Stimulated activated memory B cell treated with anti-CD40 and anti-IgM and Interleukin-4, amounts not matched to agents 10 μg/mL and 1 μg/mL and 100 μg/mL, for 72 hours (primary cell): ENCODE measurements around the gene STAP1.
"Not testable (repeated sequence)": the region's sequence is repeated elsewhere in the genome, so short reads cannot be mapped to it uniquely, and the experiment has no call there.

Experiments
- ATAC-seq: fragments of 150-1000 bp; cut with Tn5 transposase; 2 replicates; pipeline ENCODE4 v1.10.0; 2021
- H3K27ac Mint-ChIP-seq: one replicate; pipeline ENCODE4 v1.8.0; 2022; ENCODE audit warnings: mild to moderate bottlenecking, mixed read lengths
- H3K27me3 Mint-ChIP-seq: one replicate; pipeline ENCODE4 v1.8.0; 2022; ENCODE audit warnings: mixed read lengths
- H3K36me3 Mint-ChIP-seq: one replicate; pipeline ENCODE4 v1.8.0; 2022; ENCODE audit warnings: mixed read lengths
- H3K4me1 Mint-ChIP-seq: one replicate; pipeline ENCODE4 v1.8.0; 2022; ENCODE audit warnings: mixed read lengths
- H3K4me3 Mint-ChIP-seq: one replicate; pipeline ENCODE4 v1.8.0; 2022; ENCODE audit warnings: mild to moderate bottlenecking, moderate library complexity, mixed read lengths
- H3K9me3 Mint-ChIP-seq: one replicate; pipeline ENCODE4 v1.8.0; 2022; ENCODE audit warnings: mixed read lengths

Gene STAP1

DNA sequence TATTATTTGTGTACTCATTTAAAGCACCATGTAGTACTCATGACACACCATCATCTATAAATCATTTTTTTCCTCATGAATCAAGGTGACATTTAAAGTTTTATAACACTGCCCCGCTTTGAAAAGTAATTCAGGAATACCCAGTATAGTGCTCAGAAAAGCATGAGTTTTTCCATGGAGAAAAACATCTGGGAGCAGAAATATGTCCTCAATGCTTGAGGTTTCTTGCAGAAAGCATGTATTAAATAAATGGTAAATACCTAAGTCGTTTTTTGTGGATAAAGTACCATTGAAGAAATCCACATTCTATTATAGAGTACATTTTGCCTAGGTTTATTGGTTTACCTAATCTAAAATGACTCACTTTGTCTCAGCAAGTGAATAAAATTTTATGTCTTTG, 76.2 kb downstream of the STAP1 start:
- Mint-ChIP-seq H3K4me1 (peaks cover 28% of the 10 kb centered on the region), H3K9me3 (no peaks in the 10 kb centered on the region), H3K27me3 (no peaks in the 10 kb centered on the region), H3K36me3 (peaks cover 58% of the 10 kb centered on the region), H3K4me3 (no peak overlapping the region), H3K27ac (no peak overlapping the region)
- ATAC-seq: no peak

DNA sequence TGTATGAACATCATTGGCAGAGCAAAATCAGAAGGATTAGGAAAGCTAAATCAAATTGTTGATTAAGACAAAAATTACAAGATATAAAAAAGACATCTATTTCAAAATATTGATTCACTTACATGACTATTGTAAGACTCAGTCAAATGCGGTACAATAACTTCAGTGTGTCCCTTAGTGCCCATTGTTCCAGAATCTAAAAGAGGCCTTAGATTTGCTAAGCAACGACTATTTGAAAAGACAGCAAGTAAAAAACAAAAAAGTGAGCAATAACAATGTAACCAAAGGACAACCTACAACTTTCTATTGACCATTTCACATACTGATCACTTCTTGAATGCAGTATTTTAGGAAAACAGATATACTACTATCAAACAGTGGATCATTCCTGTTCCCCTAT, 76.8 kb downstream of the STAP1 start:
- Mint-ChIP-seq H3K27ac (no peak overlapping the region), H3K9me3 (no peaks in the 10 kb centered on the region), H3K36me3 (peaks cover 63% of the 10 kb centered on the region), H3K27me3 (no peaks in the 10 kb centered on the region), H3K4me1 (peaks cover 28% of the 10 kb centered on the region), H3K4me3 (no peak overlapping the region)
- ATAC-seq: no peak

DNA sequence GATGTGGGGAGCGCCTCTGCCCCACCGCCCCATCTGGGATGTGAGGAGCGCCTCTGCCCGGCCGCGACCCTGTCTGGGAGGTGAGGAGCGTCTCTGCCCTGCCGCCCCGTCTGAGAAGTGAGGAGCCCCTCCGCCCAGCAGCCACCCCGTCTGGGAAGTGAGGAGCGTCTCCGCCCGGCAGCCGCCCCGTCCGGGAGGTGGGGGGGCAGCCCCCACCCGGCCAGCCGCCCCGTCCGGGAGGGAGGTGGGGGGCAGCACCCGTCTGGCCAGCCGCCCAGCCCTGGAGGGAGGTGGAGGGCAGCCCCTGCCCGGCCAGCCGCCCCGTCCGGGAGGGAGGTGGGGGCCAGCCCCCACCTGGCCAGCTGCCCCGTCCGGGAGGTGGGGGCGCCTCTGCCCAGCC, 78.5 kb downstream of the STAP1 start:
- Mint-ChIP-seq H3K36me3 (peaks cover 58% of the 10 kb centered on the region), H3K4me1 (peaks cover 27% of the 10 kb centered on the region)

DNA sequence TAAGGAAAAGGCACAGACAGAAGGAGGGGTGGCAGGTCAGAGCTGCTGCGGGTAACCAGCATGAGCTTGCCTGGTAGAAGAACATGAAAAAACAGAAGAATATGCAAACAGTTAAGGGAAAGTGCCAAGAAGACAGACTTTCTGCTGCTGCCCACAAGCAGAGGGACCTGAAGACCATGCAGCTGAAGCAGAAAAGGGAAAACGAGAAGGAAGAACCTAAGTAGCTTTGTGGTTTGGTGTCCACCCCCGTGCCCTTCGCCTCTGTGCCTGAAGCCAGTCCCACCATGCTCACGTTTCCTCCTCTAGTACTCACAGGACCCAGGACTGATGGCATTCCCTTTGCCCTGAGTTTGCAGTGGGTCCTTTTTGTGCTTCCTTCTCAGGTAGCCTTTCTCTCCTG, 79.6 kb downstream of the STAP1 start:
- Mint-ChIP-seq H3K27ac (peak overlapping the region; percentile 53), H3K9me3 (no peaks in the 10 kb centered on the region), H3K27me3 (no peaks in the 10 kb centered on the region), H3K36me3 (peaks cover 60% of the 10 kb centered on the region), H3K4me3 (no peak overlapping the region), H3K4me1 (peaks cover 15% of the 10 kb centered on the region)
- no peak for ATAC-seq

More for the DNA sequence above, 78.5 kb downstream of the STAP1 start:
- H3K27me3 Mint-ChIP-seq, H3K4me3 Mint-ChIP-seq, H3K9me3 Mint-ChIP-seq, H3K27ac Mint-ChIP-seq, ATAC-seq: not testable (repeated sequence)

DNA sequence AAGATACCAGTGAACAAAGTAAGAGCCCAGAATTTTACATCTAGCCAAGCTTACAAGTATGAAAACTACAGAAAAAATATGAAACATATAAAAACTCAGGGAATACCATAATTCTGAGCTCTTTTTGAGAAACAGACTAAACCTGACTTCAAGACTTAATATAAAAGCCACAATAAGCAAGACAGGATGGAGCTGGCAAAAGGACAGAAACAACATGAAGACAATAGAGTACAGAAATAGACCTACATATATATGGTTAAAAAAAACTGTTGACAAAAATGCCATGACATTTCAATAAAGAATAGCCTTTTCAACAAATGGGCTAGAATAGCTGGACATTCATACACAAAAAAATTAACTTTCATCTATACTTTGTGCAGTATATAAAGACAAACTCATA, 93.0 kb downstream of the STAP1 start:
- peaks cover 48% of the 10 kb centered on the region for H3K36me3 Mint-ChIP-seq
- peaks cover 8% of the 10 kb centered on the region for H3K9me3 Mint-ChIP-seq
- H3K27ac Mint-ChIP-seq: no peak overlapping the region
- H3K27me3 Mint-ChIP-seq: no peaks in the 10 kb centered on the region
- ATAC-seq: no peak
- no peak overlapping the region for H3K4me3 Mint-ChIP-seq
- peaks cover under 1% of the 10 kb centered on the region for H3K4me1 Mint-ChIP-seq
